NCI-H2107 treated with DMSO at 0.1 percent for 48 hours (cell line): ENCODE results near the gene SEC24A.
"Not testable (repeated sequence)": the region's sequence is repeated elsewhere in the genome, so short reads cannot be mapped to it uniquely, and the experiment has no call there.

ENCODE experiments used
- DNase-seq: peaks from one replicate; lab custom pipeline; 2025; ENCODE audit not compliant: unreplicated experiment; lab: John Stamatoyannopoulos, UW

Gene SEC24A

DNA sequence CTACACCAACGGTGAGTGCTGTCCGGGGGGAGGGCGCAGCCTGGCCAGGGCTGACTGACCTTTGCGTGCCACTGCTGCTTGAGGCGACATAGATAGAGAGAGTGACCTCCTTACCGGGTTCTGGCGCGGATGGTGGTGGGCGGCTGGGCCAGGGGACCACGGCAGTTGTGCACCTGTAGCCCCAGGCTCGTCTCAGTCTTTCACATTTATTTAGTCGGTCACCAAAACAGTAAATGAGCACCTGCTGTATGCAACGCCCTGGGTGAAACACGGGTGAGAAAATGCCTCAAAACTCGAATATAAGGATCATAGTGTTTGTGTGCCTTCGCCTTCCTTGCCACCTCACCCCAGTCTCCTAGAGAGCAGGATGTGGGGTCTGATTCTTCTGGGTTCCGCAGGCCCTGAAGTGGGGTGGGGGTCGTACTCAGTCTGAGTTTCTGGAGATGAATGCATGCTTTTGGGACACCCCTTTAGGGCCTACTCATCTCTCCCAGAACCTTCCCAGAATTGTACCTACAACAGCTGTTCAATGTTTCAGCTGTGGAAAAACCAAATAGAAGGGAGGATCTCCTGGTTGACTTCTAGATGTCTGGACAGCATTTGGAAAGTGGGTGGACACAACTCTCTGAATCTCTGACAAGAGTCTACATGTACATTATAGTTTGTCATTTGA is 714 bp downstream of the SEC24A start:
- DNase-seq = no peak

DNA sequence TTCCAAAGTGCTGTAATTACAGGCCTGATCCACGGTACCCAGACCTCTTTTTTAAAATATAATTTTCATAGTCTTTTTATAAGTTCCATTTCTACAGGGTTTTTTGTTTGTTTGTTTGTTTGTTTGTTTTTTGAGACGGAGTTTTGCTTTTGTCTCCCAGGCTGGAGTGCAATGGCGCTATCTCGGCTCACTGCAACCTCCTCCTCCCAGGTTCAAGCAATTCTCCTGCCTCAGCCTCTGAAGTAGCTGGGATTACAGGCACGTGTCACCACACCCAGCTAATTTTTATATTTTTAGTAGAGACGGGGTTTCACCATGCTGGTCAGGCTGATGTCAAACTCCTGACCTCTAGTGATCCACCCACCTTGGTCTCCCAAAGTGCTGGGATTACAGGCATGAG is 2.1 kb downstream of the SEC24A start:
- not testable (repeated sequence) for DNase-seq

DNA sequence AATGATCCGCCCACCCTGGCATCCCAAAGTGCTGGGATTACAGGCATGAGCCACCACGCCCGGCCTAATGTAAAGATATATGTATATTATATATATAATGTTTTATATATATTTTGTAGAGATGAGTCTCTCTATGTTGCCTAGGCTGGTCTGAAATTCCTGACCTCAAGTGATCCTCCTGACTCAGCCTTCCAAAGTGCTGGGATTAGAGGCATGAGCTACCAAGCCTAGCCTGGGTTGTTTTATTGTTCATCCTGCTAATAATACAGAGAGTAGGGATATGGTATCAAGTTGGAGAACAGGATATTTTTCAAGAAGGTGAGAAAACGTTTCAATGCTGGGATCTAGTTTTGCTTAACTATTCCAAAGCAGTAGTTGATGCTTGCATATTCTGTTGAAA is 2.9 kb downstream of the SEC24A start:
- DNase-seq = no peak

DNA sequence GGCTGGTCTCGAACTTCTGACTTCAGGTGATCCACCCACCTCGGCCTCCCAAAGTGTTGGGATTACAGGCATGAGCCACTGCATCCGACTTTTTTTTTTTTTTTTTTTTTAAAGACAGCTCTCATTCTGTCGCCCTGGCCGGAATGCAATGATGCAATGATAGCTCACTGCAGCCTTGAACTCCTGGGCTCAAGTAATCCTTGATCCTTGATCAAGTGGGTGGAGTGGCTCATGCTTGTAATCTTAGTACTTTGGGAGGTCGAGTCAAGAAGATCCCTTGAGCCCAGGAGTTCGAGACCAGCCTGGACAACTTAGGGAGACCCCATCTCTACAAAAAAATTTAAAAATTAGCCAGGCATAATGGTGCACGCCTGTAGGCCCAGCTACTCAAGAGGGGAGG is 8.1 kb downstream of the SEC24A start:
- no peak for DNase-seq

DNA sequence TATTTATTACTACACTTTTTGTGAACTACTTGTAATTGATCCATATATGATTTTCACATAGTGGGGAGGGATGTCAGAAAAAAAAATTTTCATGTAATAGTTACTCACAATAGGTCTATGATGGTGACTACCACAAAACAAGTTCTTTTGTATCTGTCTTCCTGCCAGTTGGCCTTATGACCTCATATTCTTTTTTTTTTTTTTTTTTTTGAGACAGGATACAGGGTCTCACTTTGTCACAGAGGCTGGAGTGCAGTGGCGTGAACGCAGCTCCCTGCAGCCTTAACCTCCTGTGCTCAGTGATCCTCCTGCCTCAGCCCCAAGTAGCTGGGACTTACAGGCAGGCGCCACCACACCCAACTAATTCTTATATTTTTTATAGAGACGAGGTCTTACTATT is 10.9 kb downstream of the SEC24A start:
- DNase-seq = no peak

DNA sequence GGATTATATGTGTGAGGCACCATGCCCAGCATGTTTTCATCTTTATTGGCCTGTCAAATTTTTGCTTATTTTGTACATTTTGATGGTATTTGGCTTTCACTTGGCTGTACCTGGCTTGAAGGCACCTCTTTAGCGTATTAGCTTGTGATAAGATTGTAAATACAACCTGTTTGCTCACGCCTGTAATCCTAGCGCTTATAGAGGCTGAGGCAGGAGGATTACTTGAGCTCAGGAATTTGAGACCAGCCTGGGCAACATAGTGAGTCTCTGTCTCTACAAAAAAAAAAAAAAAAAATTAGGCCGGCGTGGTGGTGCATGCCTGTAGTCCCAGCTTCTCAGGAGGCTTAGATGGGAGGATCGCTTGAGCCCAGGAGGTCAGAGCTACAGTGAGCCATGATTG is 11.3 kb downstream of the SEC24A start:
- DNase-seq = no peak

DNA sequence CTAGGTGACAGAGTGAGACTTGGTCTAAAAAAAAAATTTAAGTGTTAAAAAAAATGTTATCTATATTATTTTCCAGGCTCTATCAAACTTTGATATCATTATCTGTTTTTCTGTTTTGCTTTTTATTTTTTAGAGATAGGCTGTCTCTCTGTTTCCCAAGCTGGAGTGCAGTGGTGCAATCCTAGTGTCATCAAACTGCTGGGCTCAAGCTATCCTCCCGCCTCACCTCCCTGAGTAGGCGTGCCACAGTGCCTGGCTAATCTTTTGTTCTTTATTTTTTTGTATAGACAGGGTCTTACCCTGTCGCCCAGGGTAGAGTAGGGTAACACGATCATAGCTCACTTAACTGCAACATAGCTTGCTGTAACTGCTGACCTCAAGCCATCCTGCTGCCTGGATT is 14.4 kb downstream of the SEC24A start:
- no peak for DNase-seq

DNA sequence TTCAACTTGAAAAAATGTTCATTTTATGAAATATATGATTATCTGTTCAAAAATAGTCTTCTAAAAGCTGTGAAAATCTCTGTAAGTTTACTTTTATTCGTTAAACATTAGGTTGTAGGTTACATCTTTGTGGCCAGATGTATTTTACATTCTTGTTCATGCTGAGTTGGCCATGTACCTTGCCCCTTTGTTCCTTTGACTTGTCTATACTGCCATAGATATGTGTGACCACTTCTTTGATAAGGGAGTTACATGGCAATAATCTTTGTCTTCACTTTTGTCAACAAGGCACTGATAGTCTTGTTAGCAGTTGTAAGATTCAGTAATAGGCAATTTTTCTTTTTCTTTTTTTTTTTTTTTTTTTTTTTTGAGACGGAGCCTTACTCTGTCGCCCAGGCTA is 15.9 kb downstream of the SEC24A start:
- DNase-seq = no peak

DNA sequence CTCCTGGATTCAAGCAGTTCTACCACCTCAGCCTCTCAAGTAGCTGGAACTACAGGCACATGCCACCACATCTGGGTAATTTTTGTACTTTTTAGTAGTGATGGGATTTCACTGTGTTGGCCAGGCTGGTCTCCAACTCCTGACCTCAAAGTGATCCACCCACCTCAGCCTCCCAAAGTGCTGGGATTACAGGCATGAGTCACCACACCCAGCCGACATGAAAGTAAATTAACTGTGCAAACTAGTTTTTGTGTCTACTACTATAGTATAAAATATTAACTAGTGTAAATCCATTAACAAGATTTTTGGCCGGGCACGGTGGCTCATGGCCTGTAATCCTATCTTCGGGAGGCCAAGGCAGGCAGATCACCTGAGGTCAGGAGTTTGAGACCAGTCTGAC is 25.0 kb downstream of the SEC24A start:
- DNase-seq = not testable (repeated sequence)

DNA sequence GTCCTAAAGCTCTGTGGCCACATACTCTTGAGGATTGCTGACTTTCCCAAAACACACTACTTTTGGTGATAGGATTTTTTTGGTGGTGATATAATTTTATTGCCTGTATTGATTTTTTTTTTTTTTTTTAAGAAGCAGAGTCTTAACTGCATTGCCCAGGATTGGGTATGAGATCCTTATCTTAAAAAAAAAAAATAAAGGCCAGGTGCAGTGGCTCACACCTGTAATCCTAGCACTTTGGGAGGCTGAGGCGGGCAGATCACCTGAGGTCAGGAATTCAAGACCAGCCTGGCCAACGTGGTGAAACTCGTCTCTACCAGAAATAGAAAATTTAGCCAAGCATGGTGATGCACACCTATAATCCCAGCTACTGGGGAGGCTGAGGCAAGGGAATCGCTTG is 28.8 kb downstream of the SEC24A start:
- DNase-seq = not testable (repeated sequence)

DNA sequence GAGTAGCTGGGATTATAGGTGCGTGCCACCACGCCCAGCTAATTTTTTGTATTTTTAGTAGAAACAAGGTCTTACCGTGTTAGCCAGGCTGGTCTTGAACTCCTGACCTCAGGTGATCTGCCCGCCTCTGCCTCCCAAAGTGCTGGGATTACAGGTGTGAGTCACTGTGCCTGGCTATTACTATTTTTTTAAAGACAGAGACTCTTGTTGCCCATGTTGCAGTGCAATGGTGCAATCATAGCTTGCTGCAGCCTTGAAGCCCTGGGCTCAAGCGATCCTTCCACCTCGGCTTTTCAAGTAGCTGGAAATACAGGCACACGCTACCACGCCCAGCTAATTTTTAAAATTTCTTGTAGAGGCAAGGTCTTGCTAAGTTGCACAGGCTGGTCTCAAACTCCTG is 41.6 kb downstream of the SEC24A start:
- not testable (repeated sequence) for DNase-seq

DNA sequence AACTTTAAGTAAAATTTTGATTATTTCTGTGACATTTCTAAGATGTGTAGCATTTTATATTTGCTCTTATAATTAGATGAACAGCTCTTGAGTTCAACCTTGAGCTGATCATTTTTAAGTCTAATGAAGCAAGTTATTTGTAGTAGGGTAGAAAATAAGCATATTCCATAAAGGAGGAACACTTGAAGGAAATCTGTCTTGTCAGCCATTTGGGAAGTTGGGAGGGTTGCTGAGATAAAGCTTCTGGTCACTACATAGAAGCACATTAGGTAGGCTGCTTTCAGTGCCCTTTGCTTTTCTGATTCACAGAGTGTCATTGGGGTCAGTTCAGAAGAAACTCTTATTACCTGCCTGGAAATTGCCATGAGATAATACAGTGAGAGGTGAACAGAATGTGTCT is 44.1 kb downstream of the SEC24A start:
- no peak for DNase-seq

DNA sequence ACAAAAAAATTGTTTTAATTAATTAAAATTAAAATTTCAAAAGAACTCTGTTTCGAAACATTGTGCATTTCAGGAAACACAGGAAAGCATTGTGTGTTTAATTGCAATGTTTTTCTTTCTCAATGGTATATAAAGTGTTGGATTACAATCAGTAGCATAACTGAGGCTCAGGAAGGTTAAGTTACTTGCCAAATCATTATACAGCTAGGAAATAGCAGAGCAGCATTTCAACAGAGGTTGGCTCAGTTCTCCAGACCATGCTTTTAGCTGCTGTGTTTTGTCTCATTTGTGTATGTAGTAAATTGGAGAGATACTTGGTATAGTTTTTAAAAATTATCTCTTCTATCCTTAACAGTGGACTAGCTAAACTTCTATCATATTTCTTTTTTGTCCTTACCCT is 59.7 kb downstream of the SEC24A start:
- no peak for DNase-seq

DNA sequence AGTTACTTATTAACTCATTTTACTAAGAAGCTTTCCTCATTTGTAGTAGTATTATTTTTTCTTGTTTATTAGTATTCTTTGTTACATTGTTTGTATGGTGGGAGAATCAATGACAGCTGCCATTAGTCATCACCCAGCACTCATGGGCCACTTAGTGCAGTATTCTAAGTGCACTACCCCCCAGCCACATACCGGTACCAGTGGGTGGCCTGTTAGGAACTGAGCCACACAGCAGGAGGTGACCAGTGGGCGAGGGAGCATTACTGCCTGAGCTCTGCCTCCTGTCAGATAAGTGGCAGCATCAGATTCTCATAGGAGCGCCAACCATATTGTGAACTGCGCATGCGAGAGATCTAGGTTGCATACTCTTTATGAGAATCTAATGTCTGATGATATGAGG is 65.5 kb downstream of the SEC24A start:
- peak; percentile 1 for DNase-seq

DNA sequence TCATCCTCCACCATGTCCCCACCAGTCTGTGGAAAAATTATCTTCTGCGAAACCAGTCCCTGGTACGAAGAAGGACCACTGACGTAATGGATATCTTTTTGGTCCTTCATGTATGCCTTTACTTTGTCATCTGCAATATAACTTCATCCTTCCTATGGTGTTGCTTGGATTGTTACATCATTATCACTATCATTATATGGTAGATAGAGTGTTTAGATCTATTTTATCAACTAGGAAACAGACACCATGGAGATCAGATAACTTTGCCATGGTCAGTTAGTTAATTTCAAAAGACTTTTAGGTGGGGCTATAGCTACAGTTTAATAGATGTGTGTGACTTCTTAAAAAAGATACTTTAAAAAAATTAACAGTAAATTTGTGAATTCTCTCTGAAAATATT is 66.0 kb downstream of the SEC24A start:
- no peak for DNase-seq

DNA sequence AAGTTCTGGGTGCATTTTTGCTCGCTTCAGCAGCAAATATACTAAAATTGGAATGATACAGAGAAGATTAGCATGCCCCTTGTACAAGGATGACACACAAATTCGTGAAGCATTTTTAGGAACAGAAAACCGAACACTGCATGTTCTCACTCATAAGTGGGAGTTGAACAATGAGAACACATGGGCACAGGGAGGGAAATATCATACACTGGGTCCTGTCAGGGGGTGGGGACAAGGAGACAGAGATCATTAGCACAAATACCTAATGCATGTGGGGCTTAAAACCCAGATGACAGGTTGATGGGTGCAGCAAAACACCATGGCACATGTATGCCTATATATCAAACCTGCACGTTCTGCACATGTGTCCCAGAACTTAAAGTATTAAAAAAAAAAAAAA is 66.9 kb downstream of the SEC24A start:
- DNase-seq = not testable (repeated sequence)

DNA sequence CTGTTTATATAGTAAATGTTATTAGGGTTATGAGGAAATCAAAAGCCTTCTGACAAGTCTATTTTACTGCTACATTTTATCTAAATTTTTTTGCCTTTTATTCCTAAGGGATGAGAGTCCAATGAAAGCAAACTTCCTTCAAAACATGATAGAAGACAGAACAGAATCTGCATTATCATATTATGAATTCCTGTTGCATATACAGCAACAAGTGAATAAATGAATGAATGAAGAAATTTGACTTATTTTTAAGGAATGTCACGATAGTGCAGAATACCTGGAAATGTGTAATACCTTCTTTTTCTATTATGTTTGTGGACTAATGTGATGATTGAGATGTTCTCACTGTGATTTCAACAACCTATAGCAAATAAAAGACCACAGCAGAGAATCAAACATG is 76.3 kb downstream of the SEC24A start:
- no peak for DNase-seq

DNA sequence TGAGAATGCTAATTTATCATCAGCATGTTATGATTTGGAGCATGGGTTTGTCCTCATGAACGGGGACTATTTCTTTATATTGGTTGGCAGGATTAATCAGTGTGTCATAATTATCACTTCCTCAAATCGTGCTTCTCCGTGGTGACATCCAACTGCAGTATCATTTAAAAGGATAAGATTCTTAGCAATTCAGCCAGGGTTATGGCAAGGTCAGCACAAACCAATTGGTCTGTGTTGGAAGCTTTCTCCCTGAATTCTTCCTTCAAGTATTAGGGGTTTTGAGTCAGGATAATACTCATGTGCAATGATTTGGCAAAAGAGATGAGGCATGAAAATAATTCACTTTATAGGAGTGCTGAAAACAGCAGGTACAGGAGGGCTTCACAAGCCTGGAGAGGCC is 84.2 kb downstream of the SEC24A start:
- DNase-seq = no peak

DNA sequence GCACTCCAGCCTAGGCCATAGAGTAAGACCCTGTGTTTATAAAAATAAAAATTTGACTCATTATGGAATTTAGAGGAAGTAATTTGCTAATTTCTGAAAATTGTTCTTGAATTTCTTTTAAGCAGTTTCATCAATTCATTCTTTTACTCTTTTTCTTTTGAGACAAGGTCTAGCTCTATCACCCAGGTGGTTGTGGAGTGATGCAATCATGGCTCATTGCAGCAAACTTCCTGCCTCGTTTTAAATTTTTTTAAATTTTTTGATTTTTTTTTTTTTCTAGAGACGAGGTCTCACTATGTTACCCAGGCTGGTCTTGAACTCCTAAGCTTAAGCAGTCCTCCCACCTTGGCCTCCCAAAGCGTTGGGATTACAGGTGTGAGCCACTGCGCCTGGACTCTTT is 86.7 kb downstream of the SEC24A start:
- no peak for DNase-seq

DNA sequence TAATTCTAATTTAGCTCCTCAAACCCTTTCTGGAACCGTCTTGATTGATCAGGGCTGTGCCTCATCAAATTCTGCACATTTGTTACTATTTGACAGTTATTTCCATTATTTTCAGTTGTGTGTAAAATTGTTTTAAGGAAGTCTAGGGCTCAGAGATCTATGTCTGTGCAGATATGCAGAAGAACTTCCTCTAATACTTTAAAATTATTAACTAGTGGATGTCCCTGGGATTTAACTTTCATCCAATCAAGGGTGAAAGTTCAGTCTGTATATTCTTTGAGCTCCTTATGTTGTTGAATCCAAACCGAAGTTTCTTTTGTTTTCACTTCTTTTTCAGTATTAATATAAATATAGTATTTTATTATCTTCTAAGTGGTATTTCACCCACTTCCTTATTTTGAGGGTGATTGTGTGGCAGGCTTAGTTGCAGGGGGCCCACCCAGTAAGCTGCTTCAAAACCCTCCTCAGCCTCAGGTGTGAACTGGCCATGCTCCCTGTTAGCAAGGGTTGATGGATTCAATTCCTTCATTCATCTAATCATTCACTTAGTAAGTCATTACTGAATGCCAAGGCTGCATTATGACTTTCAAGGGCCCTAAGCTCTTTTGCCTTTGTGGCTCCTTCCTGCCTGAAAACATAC is 87.7 kb downstream of the SEC24A start:
- no peak for DNase-seq

DNA sequence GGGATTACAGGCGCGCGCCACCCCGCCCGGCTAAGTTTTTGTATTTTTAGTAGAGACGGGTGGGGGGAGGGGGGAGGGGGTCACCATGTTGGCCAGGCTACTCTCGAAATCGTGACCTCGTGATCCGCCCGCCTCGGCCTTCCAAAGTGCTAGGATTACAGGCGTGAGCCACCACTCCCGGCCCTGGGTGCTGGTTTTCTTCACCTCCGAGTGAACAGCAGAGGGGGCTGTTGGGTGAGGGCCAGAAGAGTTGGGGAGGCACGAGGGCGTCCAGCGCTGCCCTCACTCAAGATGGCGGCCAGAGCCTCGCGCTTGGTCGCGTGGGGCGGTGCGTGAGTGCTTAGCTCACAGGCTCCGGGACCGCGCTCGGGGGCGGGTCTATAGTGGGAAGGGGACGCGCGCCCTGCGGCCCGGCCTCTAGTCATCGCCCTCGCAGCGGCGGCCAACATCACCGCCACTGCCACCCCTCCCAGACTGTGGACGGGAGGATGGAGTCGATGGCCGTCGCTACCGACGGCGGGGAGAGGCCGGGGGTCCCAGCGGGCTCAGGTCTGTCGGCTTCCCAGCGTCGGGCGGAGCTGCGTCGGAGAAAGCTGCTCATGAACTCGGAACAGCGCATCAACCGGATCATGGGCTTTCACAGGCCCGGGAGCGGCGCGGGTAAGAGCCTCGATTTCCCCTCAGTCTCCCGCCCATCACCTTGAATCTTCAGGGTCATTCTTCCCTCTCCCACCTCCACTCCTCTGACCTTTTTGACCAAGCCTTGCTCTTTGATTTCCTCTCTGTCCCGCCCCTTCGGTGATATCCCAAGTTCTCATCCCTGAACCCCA is 89.8 kb downstream of the SEC24A start, which contains the start of gene CAMLG:
CAMLG (plus strand) TSS at position 416 of the 830 bp plus-strand sequence; CDS start at position 489, 73 bp downstream.
- DNase-seq = peak; percentile 79
